ENCODE results near the gene AADACL2.

AADACL2 gene

DNA sequence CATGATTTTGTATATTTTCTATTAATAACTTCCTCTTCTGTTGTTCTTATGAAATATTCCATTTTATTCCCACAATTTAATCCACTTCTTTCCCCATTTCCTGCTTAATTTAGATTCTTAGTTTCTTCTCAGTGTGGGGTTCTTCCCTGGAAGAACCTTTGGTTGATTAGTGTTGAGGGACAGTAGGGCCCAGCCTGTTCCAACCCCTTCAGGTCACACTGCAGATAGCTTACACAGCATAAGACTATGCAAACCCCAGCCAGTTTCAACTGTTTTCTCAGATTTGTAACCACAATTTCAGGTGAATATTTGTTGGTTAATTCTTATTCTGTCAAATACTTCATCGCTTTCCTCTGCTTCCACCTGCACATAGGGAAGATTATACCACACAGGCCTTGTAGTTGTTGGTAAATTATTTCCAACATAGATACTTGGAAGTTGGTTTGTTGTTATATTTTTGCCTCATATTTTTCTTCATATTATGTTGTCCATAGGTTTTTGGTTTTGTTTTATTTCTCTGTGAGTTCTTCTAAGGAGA, 34.7 kb downstream of the AADACL2 start:
- no peak overlapping the region for H3K27ac ChIP-seq
- CTCF ChIA-PET, result no interaction called here

GRCh38 chr3:151769175-151769574, 35.4 kb downstream of the AADACL2 start:
- ChIA-PET POLR2A (ENCODE audit: low non-redundant PET) (no interaction called here), CTCF (no interaction called here)
- TF ChIP-seq, protein P1, sequence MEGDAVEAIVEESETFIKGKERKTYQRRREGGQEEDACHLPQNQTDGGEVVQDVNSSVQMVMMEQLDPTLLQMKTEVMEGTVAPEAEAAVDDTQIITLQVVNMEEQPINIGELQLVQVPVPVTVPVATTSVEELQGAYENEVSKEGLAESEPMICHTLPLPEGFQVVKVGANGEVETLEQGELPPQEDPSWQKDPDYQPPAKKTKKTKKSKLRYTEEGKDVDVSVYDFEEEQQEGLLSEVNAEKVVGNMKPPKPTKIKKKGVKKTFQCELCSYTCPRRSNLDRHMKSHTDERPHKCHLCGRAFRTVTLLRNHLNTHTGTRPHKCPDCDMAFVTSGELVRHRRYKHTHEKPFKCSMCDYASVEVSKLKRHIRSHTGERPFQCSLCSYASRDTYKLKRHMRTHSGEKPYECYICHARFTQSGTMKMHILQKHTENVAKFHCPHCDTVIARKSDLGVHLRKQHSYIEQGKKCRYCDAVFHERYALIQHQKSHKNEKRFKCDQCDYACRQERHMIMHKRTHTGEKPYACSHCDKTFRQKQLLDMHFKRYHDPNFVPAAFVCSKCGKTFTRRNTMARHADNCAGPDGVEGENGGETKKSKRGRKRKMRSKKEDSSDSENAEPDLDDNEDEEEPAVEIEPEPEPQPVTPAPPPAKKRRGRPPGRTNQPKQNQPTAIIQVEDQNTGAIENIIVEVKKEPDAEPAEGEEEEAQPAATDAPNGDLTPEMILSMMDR (conservative IDR thresholded peaks at IDR 0.05; ENCODE audit: low read depth), result no peak
- peak overlapping the region; percentile 84 for H3K27ac ChIP-seq
- DNase-seq (ENCODE audit: low spot score), result no peak

More for the DNA sequence above, 34.7 kb downstream of the AADACL2 start:
- POLR2A ChIA-PET (ENCODE audit: low non-redundant PET), result no interaction called here
- DNase-seq (ENCODE audit: low spot score), result no peak
- TF ChIP-seq, protein P1 (conservative IDR thresholded peaks at IDR 0.05; ENCODE audit: low read depth), result no peak

DNA sequence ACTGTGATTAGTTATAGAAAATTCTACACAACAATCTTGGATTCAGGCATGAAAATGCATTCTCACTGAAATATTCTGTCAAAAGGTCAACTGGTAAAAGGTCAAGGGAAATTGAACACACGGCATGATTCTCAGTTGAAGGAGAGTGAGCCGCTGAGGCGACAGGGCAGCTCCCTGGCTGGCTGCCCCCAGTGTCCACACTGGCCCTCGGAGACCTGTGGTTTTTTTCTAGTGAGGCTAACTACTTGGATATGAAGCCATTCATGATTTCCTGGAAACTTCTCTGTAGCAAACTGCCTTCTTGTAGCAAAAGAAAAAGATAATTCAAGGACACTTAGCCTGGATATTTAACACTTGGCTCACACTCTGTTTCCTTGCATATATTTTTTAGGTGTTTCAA, 37.2 kb downstream of the AADACL2 start:
- CTCF ChIA-PET, result no interaction called here
- no peak for DNase-seq (ENCODE audit: low spot score)
- peak overlapping the region; percentile 83 for H3K27ac ChIP-seq
- TF ChIP-seq, protein P1 (conservative IDR thresholded peaks at IDR 0.05; ENCODE audit: low read depth), result no peak
- POLR2A ChIA-PET (ENCODE audit: low non-redundant PET), result no interaction called here

GRCh38 chr3:151772825-151773480, 39.2 kb downstream of the AADACL2 start:
- ChIA-PET POLR2A (ENCODE audit: low non-redundant PET) (no interaction called here), CTCF (interaction anchor here (0.5 to 0.7 kb wide), 3 partner anchors 37 to 1035 kb away, joined by 3 to 5 read pairs (median 4); no protein-coding TSS in a partner anchor)
- DNase-seq (ENCODE audit: low spot score), result no peak
- TF ChIP-seq, protein P1 (conservative IDR thresholded peaks at IDR 0.05; ENCODE audit: low read depth), result no peak
- no peak overlapping the region for H3K27ac ChIP-seq

DNA sequence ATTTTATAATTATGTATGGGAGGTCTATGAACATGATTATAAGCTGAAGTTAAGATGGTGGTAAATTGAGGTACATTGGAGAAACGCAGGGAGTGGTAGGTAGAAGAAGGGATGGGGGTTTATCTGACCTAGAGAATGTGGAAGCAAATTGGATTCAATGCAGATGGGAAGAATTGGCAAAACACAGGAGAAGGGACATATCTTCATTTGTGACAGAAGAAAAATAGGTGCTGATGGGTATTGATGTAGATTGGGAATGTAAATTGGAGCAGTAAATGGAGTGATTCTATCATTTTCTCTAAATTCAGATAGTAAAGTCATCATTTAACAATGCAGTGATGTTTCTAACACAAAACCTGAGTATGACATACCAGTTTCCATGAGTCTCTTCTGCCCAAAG, 40.5 kb downstream of the AADACL2 start:
- no peak overlapping the region for H3K27ac ChIP-seq
- TF ChIP-seq, protein P1 (conservative IDR thresholded peaks at IDR 0.05; ENCODE audit: low read depth), result no peak
- ChIA-PET POLR2A (ENCODE audit: low non-redundant PET) (no interaction called here), CTCF (no interaction called here)
- DNase-seq (ENCODE audit: low spot score), result no peak

DNA sequence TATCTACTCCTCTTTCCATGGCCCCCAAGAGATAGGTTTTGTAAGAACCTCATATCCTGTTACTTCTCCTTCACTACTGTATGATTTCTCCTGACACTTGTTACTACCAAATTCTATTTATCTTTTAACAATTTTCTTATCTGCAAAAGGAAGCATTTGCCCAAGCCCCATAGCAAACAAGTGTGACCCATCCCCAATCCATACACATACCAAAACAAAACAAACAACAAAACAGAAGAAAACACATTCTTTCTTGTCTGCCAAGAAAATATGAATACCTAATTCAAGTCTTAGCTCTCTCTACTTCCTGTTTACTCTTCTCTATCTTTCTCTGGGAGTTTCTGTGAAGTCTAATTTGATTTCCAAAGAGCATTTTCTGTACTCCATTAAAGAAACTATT, 41.2 kb downstream of the AADACL2 start:
- TF ChIP-seq, protein P1 (conservative IDR thresholded peaks at IDR 0.05; ENCODE audit: low read depth), result no peak
- POLR2A ChIA-PET (ENCODE audit: low non-redundant PET), result no interaction called here
- no peak for DNase-seq (ENCODE audit: low spot score)
- CTCF ChIA-PET, result interaction anchor here (0.6 kb wide), 1 partner anchor 8 kb away, joined by 4 read pairs; no protein-coding TSS in a partner anchor
- H3K27ac ChIP-seq, result no peak overlapping the region

Data from RWPE1 (cell line).